ENCODE data around the gene MLLT3. TPM values are rescaled to one million over a fixed set of nuclear protein-coding genes. Genes with fewer than 3 reads are reported as not detected.
"Not testable (repeated sequence)": the region's sequence is repeated elsewhere in the genome, so short reads cannot be mapped to it uniquely, and the experiment has no call there.

Gene MLLT3
- total RNA-seq, 1 experiment from 2014 or later = 24.2 TPM

DNA sequence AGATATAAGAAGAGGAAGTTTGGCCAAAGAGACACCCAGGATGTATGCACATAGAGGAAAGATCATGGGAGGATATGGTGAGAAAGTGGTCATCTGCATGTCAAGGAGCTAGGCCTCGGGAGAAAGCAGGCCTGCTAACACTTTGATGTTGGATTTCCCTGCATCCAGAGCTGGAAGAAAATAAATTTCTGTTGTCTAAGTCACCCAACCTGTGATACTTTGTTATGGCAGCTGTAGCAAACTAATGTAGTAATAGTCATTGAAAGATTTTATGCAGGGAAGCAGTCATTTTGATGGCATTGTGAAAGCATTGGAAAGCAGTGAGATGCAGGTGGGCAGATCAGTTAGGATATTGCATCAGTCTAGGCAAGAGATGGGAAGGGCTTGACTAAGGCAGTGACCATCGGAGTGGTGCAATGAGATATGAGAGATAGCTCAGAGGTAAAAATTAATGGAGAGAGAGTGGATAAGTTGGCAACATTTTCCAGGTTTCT lies 37.2 kb upstream of the MLLT3 start:
- peak overlapping the region; percentile 52 for H3K4me3 ChIP-seq (ENCODE audit: low read depth, low read length, poor library complexity, severe bottlenecking)
- CTCF ChIA-PET = no interaction called here
- TF ChIP-seq EZH2 (IDR thresholded peaks at IDR 0.05; ENCODE audit: borderline replicate concordance, low read depth, low read length, poor library complexity, severe bottlenecking) = no peak
- TF ChIP-seq, protein P1, sequence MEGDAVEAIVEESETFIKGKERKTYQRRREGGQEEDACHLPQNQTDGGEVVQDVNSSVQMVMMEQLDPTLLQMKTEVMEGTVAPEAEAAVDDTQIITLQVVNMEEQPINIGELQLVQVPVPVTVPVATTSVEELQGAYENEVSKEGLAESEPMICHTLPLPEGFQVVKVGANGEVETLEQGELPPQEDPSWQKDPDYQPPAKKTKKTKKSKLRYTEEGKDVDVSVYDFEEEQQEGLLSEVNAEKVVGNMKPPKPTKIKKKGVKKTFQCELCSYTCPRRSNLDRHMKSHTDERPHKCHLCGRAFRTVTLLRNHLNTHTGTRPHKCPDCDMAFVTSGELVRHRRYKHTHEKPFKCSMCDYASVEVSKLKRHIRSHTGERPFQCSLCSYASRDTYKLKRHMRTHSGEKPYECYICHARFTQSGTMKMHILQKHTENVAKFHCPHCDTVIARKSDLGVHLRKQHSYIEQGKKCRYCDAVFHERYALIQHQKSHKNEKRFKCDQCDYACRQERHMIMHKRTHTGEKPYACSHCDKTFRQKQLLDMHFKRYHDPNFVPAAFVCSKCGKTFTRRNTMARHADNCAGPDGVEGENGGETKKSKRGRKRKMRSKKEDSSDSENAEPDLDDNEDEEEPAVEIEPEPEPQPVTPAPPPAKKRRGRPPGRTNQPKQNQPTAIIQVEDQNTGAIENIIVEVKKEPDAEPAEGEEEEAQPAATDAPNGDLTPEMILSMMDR (conservative IDR thresholded peaks at IDR 0.05; ENCODE audit: low read depth, low read length) = no peak
- BruUV-seq (replicated peaks) = no TSS peak
- no peaks in the 10 kb centered on the region for H3K27me3 ChIP-seq (replicated peaks; ENCODE audit: insufficient read depth, low read depth, low read length, poor library complexity)
- peaks cover 11% of the 10 kb centered on the region for H3K4me1 ChIP-seq (ENCODE audit: insufficient read depth, low read length, poor library complexity, severe bottlenecking)
- intact Hi-C loops (cut with micrococcal nuclease; ENCODE audit: unreplicated experiment) = no loop called here
- POLR2A ChIA-PET (ENCODE audit: low non-redundant PET) = no interaction called here
- no peaks in the 10 kb centered on the region for H3K9me3 ChIP-seq (ENCODE audit: low read depth, low read length, poor library complexity, severe bottlenecking)
- H3K36me3 ChIP-seq (ENCODE audit: insufficient read depth, low read length, poor library complexity, severe bottlenecking) = no peaks in the 10 kb centered on the region
- no peak overlapping the region for H3K27ac ChIP-seq (ENCODE audit: low read depth, low read length, poor library complexity, severe bottlenecking)
- no peak for DNase-seq (ENCODE audit: low spot score)

DNA sequence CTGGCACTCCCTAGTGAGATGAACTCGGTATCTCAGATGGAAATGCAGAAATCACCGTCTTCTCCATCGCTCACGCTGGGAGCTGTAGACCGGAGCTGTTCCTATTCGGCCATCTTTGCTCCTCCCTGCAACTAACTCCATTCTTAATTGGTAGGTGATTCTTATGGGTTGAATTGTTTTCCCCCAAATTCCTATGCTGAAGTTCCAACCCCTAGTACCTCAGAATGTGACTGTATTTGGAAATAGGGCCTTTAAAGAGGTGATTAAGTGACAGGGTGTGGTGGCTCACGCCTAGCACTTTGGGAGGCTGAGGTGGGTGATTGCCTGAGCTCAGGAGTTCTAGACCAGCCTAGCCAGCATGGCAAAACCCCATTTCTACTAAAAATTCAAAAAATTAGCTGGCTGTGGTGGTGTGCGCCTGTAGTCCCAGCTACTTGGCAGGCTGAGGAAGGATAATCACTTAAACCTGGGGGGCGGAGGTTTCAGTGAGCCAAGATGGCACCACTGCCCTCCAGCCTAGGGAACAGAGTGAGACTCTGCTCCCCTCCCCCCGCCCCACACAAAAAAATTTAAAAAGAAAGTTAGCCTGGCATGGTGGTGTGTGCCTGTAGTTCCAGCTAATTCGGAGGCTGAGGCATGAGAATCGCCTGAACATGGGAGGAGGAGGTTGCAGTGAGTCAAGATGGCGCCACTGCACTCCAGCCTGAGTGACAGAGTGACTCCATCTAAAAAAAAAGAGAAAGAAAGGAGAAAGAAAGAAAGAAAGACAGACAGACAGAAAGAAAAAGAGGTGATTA lies 36.6 kb upstream of the MLLT3 start:
- no peak for DNase-seq (ENCODE audit: low spot score)
- no peaks in the 10 kb centered on the region for H3K27me3 ChIP-seq (replicated peaks; ENCODE audit: insufficient read depth, low read depth, low read length, poor library complexity)
- TF ChIP-seq EZH2 (IDR thresholded peaks at IDR 0.05; ENCODE audit: borderline replicate concordance, low read depth, low read length, poor library complexity, severe bottlenecking) = no peak
- TF ChIP-seq, protein P1 (conservative IDR thresholded peaks at IDR 0.05; ENCODE audit: low read depth, low read length) = no peak
- H3K4me1 ChIP-seq (ENCODE audit: insufficient read depth, low read length, poor library complexity, severe bottlenecking) = peaks cover 11% of the 10 kb centered on the region
- intact Hi-C loops (cut with micrococcal nuclease; ENCODE audit: unreplicated experiment) = no loop called here
- ChIA-PET POLR2A (ENCODE audit: low non-redundant PET) (no interaction called here), CTCF (no interaction called here)
- no peaks in the 10 kb centered on the region for H3K9me3 ChIP-seq (ENCODE audit: low read depth, low read length, poor library complexity, severe bottlenecking)
- H3K36me3 ChIP-seq (ENCODE audit: insufficient read depth, low read length, poor library complexity, severe bottlenecking) = no peaks in the 10 kb centered on the region
- H3K4me3 ChIP-seq (ENCODE audit: low read depth, low read length, poor library complexity, severe bottlenecking) = peak overlapping the region; percentile 52
- H3K27ac ChIP-seq (ENCODE audit: low read depth, low read length, poor library complexity, severe bottlenecking) = peak overlapping the region; percentile 47
- BruUV-seq (replicated peaks) = no TSS peak

DNA sequence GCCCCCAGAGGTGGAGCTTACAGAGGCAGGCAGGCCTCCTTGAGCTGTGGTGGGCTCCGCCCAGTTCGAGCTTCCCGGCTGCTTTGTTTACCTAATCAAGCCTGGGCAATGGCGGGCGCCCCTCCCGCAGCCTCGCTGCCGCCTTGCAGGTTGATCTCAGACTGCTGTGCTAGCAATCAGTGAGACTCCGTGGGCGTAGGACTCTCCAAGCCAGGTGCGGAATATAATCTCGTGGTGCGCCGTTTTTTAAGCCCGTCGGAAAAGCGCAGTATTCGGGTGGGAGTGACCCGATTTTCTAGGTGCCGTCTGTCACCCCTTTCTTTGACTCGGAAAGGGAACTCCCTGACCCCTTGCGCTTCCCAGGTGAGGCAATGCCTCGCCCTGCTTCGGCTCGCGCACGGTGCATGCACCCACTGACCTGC lies 36.0 kb upstream of the MLLT3 start:
- Histone ChIP-seq H3K4me1 (ENCODE audit: insufficient read depth, low read length, poor library complexity, severe bottlenecking) (peaks cover 11% of the 10 kb centered on the region), H3K27ac (ENCODE audit: low read depth, low read length, poor library complexity, severe bottlenecking) (peak overlapping the region; percentile 47), H3K4me3 (ENCODE audit: low read depth, low read length, poor library complexity, severe bottlenecking) (peak overlapping the region; percentile 52)
- POLR2A ChIA-PET (ENCODE audit: low non-redundant PET); CTCF ChIA-PET; H3K9me3 ChIP-seq (ENCODE audit: low read depth, low read length, poor library complexity, severe bottlenecking); H3K27me3 ChIP-seq (replicated peaks; ENCODE audit: insufficient read depth, low read depth, low read length, poor library complexity); intact Hi-C loops (cut with micrococcal nuclease; ENCODE audit: unreplicated experiment); DNase-seq (ENCODE audit: low spot score); H3K36me3 ChIP-seq (ENCODE audit: insufficient read depth, low read length, poor library complexity, severe bottlenecking): not testable (repeated sequence)
- TSS peak; percentile 69 for BruUV-seq (replicated peaks)

DNA sequence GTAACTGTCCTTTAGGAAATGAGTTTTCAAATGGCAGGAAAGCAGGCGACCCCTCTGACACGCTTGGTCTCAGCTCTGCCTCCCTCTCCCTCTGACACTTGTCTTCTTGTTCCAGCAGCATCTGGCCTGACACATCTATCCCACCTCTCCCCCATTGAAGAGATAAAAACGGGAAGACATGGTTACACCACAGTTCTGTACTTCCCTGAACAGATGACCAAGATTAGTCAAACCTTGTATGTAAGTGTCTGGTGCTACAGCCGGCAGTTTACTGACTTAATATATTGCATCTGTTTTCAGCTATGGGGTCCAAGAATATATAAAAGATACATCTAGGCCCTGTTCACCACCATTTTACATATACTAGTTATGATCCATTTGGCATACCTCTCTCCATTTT lies 29.6 kb upstream of the MLLT3 start:
- no peak overlapping the region for H3K27ac ChIP-seq (ENCODE audit: low read depth, low read length, poor library complexity, severe bottlenecking)
- BruUV-seq (replicated peaks) = no TSS peak
- POLR2A ChIA-PET (ENCODE audit: low non-redundant PET) = no interaction called here
- H3K4me3 ChIP-seq (ENCODE audit: low read depth, low read length, poor library complexity, severe bottlenecking) = no peak overlapping the region
- CTCF ChIA-PET = no interaction called here
- no peaks in the 10 kb centered on the region for H3K36me3 ChIP-seq (ENCODE audit: insufficient read depth, low read length, poor library complexity, severe bottlenecking)
- H3K9me3 ChIP-seq (ENCODE audit: low read depth, low read length, poor library complexity, severe bottlenecking) = no peaks in the 10 kb centered on the region
- DNase-seq (ENCODE audit: low spot score) = no peak
- H3K4me1 ChIP-seq (ENCODE audit: insufficient read depth, low read length, poor library complexity, severe bottlenecking) = no peaks in the 10 kb centered on the region
- no peaks in the 10 kb centered on the region for H3K27me3 ChIP-seq (replicated peaks; ENCODE audit: insufficient read depth, low read depth, low read length, poor library complexity)
- TF ChIP-seq, protein P1 (conservative IDR thresholded peaks at IDR 0.05; ENCODE audit: low read depth, low read length) = no peak
- no peak for TF ChIP-seq EZH2 (IDR thresholded peaks at IDR 0.05; ENCODE audit: borderline replicate concordance, low read depth, low read length, poor library complexity, severe bottlenecking)
- intact Hi-C loops (cut with micrococcal nuclease; ENCODE audit: unreplicated experiment) = no loop called here
